BE2C (cell line): Measurements from ENCODE around the gene HOXD9.

Source experiments
- DNase-seq: peaks from one replicate; pipeline ENCODE4 v3.0.0-alpha.2; 2020
- H3K27me3 ChIP-seq: fragments of 250-450 bp; sonication (Bioruptor Pico); 2 replicates; pipeline ENCODE4 v1.5.1; 2020; ENCODE audit warnings: mild to moderate bottlenecking
- H3K36me3 ChIP-seq: fragments of 250-450 bp; sonication (Bioruptor Pico); 2 replicates; pipeline ENCODE4 v1.5.1; 2020; ENCODE audit warnings: mild to moderate bottlenecking
- H3K4me1 ChIP-seq: fragments of 250-450 bp; sonication (Bioruptor Pico); 2 replicates; pipeline ENCODE4 v1.5.1; 2020
- H3K4me3 ChIP-seq: 2 replicates; pipeline ENCODE4 v1.5.1; 2011; ENCODE audit warnings: low read depth, low read length
- H3K9me3 ChIP-seq: fragments of 250-450 bp; sonication (Bioruptor Pico); 2 replicates; pipeline ENCODE4 v1.5.1; 2020
- CTCF ChIP-seq: IDR thresholded peaks from 2 replicates; pipeline ENCODE4 v1.5.1; 2012; ENCODE audit warnings: mild to moderate bottlenecking, low read depth, low read length

Gene HOXD9

GRCh38 chr2:176084611-176085119 lies 37.9 kb upstream of the HOXD9 start:
- Histone ChIP-seq H3K4me3 (peak overlapping the region; percentile 37), H3K9me3 (no peaks in the 10 kb centered on the region; the same call in 1 of the 2 replicates), H3K36me3 (no peaks in the 10 kb centered on the region), H3K27me3 (peaks cover 92% of the 10 kb centered on the region), H3K4me1 (no peaks in the 10 kb centered on the region)
- TF ChIP-seq CTCF, result no peak
- DNase-seq, result no peak

- no peaks in the 10 kb centered on the region for H3K36me3 ChIP-seq
- no peaks in the 10 kb centered on the region; the same call in 1 of the 2 replicates for H3K9me3 ChIP-seq
- no peak for TF ChIP-seq CTCF
- DNase-seq, result no peak
- H3K4me1 ChIP-seq, result no peaks in the 10 kb centered on the region
- H3K27me3 ChIP-seq, result peaks cover 98% of the 10 kb centered on the region
- peak overlapping the region; percentile 37 for H3K4me3 ChIP-seq
Measured at GRCh38 chr2:176085120-176085788, 37.3 kb upstream of the HOXD9 start.

- Histone ChIP-seq H3K4me3 (peak overlapping the region; percentile 37), H3K27me3 (peaks cover 98% of the 10 kb centered on the region), H3K9me3 (no peaks in the 10 kb centered on the region; the same call in 1 of the 2 replicates), H3K4me1 (no peaks in the 10 kb centered on the region), H3K36me3 (no peaks in the 10 kb centered on the region)
- peak; percentile 62 for DNase-seq
- peak; percentile 56 for TF ChIP-seq CTCF
Measured at GRCh38 chr2:176085861-176086771, 36.4 kb upstream of the HOXD9 start.

- DNase-seq, result no peak
- Histone ChIP-seq H3K27me3 (peaks cover 96% of the 10 kb centered on the region), H3K4me3 (peak overlapping the region; percentile 52)
Measured at GRCh38 chr2:176087330-176088047, 35.0 kb upstream of the HOXD9 start.

More at GRCh38 chr2:176087330-176088047, 35.0 kb upstream of the HOXD9 start:
- no peaks in the 10 kb centered on the region for H3K36me3 ChIP-seq
- TF ChIP-seq CTCF, result no peak
- no peaks in the 10 kb centered on the region for H3K4me1 ChIP-seq
- H3K9me3 ChIP-seq, result no peaks in the 10 kb centered on the region
